IPS-15b (cell line): Measurements from ENCODE around the gene POTEF.
"Not testable (repeated sequence)": the region's sequence is repeated elsewhere in the genome, so short reads cannot be mapped to it uniquely, and the experiment has no call there.

Source experiments
- H3K27me3 ChIP-seq: one replicate; pipeline ENCODE4 v1.6.1; 2013; ENCODE audit warnings: low read length; ENCODE audit not compliant: control insufficient read depth, insufficient read depth
- H3K36me3 ChIP-seq: one replicate; pipeline ENCODE4 v1.6.1; 2013; ENCODE audit warnings: low read length; ENCODE audit not compliant: control insufficient read depth, insufficient read depth
- H3K4me1 ChIP-seq: one replicate; pipeline ENCODE4 v1.6.1; 2013; ENCODE audit warnings: mild to moderate bottlenecking, low read length; ENCODE audit not compliant: control insufficient read depth, insufficient read depth
- H3K4me3 ChIP-seq: one replicate; pipeline ENCODE4 v1.5.1; 2013; ENCODE audit warnings: low read depth, low read length
- H3K9ac ChIP-seq: one replicate; pipeline ENCODE4 v1.6.1; 2013; ENCODE audit warnings: low read depth, mild to moderate bottlenecking, low read length
- H3K9me3 ChIP-seq: one replicate; pipeline ENCODE4 v1.6.1; 2013; ENCODE audit warnings: mild to moderate bottlenecking, low read length; ENCODE audit not compliant: control insufficient read depth, insufficient read depth

The POTEF gene

DNA sequence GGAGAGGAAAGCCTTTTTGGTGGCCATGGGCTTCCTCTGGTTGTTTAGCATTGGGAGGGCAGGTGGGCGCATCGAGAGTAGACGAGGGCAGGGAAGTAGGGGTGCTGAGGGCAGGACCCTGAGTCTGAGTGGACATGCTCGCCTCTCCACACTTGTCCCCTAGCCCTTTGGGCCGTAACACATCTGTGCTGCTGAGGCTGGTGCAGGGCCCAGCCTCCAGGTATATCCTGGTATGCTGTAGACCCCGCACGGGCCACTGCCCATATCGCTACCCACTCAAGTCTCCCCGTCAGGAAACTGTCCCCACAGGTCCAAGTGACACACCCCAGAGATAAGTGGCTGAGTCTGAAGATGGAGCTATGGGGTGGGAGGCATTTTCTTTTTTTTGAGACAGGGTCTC, 29.6 kb upstream of the POTEF start:
- Histone ChIP-seq H3K4me3 (no peak overlapping the region), H3K9me3 (no peaks in the 10 kb centered on the region)

DNA sequence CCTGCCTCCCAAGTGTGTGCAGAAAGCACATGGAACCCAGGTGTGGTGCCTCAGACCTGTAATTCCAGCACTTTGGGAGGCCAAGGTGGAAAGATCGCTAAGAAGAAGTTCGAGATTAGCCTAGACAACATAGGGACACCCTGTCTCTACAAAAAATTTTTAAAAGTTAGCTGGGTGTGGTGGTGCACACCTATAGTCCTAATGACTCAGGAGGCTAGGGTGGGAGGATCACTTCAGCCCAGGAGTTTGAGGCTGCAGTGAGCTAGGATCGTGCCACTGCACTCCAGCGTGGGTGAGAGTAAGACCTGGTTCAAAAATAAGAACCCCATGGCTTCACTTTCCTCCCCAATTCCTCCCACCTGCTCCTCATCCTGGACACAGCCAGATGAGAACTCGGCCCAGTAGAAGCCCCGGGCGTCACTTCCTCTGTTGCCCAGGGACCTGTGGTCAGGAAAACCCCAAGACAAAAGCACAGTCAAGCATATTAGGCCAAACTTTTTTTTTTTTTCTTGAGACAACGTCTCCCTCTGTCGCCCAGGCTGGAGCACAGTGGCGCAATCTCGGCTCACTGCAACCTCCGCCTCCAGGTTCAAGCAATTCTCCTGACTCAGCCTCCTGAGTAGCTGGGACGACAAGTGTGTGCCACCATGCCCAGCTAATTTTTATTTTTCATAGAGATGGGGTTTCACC, 28.9 kb upstream of the POTEF start:
- not testable (repeated sequence) for H3K9ac ChIP-seq, H3K9me3 ChIP-seq, H3K4me1 ChIP-seq, H3K4me3 ChIP-seq, H3K27me3 ChIP-seq
- peaks cover 19% of the 10 kb centered on the region for H3K36me3 ChIP-seq

More for the DNA sequence above, 29.6 kb upstream of the POTEF start:
- Histone ChIP-seq H3K27me3 (no peaks in the 10 kb centered on the region), H3K4me1 (no peaks in the 10 kb centered on the region), H3K9ac (no peak overlapping the region), H3K36me3 (peaks cover 16% of the 10 kb centered on the region)

GRCh38 chr2:130157354-130157753, 28.3 kb upstream of the POTEF start:
- H3K36me3 ChIP-seq = peaks cover 25% of the 10 kb centered on the region
- H3K9ac ChIP-seq, H3K4me1 ChIP-seq, H3K27me3 ChIP-seq, H3K9me3 ChIP-seq, H3K4me3 ChIP-seq: not testable (repeated sequence)

DNA sequence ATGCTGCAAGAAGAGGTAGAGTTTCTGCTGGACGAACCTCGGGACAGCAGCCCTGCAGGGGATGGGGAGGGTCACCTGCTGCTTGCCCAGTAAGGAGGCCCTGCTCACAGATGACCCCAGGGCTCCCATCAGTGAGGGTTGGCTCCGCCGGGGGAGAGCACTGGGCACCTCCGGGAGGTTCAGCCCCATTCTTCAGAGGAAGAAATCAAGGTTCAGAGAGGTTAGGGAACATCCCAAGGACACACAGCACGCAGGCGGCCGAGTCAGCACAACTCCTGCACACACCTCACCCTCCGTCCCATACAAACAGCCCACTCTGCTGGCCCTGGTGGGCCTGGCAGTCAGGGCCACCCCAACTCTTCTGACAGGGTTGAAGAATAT, 27.6 kb upstream of the POTEF start:
- Histone ChIP-seq H3K4me3 (no peak overlapping the region), H3K36me3 (peaks cover 31% of the 10 kb centered on the region), H3K27me3 (no peaks in the 10 kb centered on the region), H3K9ac (no peak overlapping the region), H3K9me3 (no peaks in the 10 kb centered on the region), H3K4me1 (no peaks in the 10 kb centered on the region)

GRCh38 chr2:130155956-130156623, 27.1 kb upstream of the POTEF start:
- H3K27me3 ChIP-seq, H3K9ac ChIP-seq, H3K9me3 ChIP-seq, H3K4me3 ChIP-seq, H3K4me1 ChIP-seq: not testable (repeated sequence)
- H3K36me3 ChIP-seq = peaks cover 31% of the 10 kb centered on the region

DNA sequence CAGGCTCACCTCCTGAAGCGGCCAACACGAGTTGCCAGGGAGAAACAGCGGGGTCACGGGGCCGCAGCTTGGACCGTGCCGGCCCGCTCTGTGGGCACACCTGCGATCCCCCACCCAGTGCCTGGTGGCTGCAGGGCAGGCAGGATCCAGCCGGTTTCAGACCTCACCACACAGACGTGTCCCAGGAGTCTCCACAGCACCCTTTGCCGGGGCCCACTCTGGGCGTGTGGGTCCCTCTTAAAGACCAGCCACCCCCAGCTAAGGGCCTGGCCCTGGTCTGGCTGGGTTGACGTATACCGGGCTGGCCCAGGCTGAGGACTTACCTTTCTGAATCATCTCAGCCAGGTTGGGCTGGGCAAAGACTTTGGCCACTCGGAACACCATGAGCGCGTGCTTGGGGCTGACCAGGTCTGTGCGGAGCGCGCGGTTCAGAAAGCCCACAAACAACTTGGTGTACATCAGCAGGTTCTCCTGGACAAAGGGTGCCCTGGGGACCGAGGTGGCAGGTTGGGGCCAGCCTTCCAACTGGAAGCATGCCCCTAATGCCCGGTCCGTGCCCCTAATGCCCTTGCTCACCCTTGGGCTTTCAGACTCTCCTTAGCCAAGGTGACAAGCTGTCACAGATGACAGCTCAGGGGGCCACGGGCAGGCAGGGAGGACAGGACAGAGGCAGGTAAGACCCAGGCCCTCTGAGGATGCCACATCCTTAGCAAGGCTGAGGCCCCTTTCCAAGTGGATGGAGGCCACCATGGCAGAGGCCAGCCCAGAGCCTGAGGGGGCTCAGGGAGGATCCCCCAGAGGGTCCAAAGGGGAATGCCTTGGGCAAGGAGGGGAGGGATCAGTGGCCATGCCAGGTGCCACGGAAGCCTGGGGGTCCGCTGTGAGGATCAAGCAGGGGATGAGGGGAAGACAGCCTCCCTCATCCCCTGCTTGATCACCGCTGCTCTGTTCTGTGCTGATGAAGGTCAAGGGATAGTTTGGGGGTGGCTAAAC, 26.0 kb upstream of the POTEF start:
- Histone ChIP-seq H3K36me3 (peaks cover 31% of the 10 kb centered on the region), H3K27me3 (no peaks in the 10 kb centered on the region), H3K4me1 (no peaks in the 10 kb centered on the region), H3K9ac (no peak overlapping the region), H3K4me3 (no peak overlapping the region), H3K9me3 (no peaks in the 10 kb centered on the region)

- peaks cover 31% of the 10 kb centered on the region for H3K36me3 ChIP-seq
- H3K27me3 ChIP-seq, H3K9ac ChIP-seq, H3K4me3 ChIP-seq, H3K4me1 ChIP-seq, H3K9me3 ChIP-seq: not testable (repeated sequence)
These were observed 25.4 kb upstream of the POTEF start for GRCh38 chr2:130154423-130154770.

- H3K9ac ChIP-seq, H3K27me3 ChIP-seq, H3K4me1 ChIP-seq, H3K9me3 ChIP-seq, H3K4me3 ChIP-seq: not testable (repeated sequence)
- H3K36me3 ChIP-seq = peaks cover 31% of the 10 kb centered on the region
These were observed 24.9 kb upstream of the POTEF start for GRCh38 chr2:130153721-130154422.

DNA sequence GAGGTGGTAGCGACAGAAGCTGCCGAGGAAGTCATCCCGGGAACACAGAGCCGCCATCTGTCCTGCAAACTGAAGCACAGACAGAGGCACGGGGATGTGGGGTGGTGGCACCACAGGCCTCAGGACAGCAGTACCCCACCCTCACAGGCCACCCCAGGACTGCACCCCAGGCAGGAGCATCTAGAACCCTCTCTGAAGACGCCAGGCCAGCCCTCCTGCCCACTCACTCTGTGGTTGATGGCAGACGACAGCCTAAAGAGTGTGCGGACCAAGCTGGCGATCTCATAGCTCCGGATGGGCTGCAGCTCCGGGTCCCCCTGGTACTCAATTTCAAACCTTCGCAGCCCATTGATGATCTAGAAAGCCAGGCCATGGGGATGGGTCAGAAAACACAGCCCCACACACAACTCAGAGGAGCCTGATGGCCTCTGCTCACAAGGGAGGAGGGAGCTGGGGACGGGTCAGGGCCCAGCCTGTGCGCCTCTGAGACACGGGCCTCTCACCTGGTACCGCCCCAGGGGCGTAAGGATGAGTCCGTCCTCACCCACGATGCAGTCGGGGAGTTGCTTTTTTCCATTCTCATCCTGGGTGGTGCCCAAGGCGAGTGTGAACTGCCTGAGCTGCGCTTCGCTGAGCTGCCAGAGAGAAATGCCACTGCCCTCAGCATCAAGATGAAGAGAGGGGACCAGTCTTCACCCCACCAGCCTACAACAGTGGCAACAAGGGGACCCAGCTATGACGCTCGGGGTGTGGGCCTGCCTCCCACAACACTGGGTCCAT, 24.0 kb upstream of the POTEF start:
- H3K36me3 ChIP-seq = peaks cover 31% of the 10 kb centered on the region
- no peaks in the 10 kb centered on the region for H3K4me1 ChIP-seq
- no peaks in the 10 kb centered on the region for H3K9me3 ChIP-seq
- no peaks in the 10 kb centered on the region for H3K27me3 ChIP-seq
- no peak overlapping the region for H3K9ac ChIP-seq
- H3K4me3 ChIP-seq = no peak overlapping the region

DNA sequence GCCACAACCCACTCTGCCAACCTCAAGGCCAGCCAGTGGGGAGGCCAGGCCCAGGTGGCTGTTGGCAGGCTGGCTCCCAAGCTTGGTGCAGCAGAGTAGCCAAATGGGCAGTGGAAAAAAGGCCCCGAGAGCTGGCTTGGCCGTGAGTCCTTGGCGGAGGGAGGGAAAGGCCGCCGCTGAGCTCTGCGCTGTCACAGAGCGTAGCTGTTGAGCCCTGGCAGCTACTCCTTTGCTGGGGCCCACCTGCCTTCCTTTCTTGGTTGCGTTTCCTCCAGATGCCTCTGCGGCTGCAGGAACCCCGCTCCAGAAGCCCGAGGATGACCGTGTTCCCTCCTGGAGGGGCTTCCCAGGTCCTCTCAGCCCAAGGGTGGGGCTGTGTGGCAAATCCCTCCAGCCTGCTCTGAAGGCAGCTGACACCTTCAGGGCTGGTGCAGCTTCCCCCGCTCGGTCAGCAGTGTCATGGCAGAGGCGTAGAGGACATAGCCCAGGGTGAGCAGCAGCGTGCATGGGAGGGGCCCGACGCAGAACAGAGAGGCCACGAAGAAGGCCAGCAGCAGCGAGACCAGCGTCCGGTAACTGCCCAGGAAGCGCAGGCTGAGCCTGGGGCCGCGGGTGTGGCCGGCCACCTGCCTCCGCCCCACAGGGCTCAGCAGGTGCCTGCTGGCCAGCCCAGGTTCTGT, 23.3 kb upstream of the POTEF start:
- not testable (repeated sequence) for H3K9me3 ChIP-seq, H3K4me1 ChIP-seq, H3K4me3 ChIP-seq, H3K9ac ChIP-seq, H3K27me3 ChIP-seq
- peaks cover 31% of the 10 kb centered on the region for H3K36me3 ChIP-seq
